Gastroesophageal sphincter (tissue), 4 donors: ENCODE measurements around the gene USP47. TPM values are rescaled to one million over a fixed set of nuclear protein-coding genes. Genes with fewer than 3 reads are reported as not detected.

ENCODE experiments used
- ATAC-seq: fragments of 150-250 bp; one replicate; pipeline ENCODE4 v1.9.1; 2016; ENCODE audit warnings: mild to moderate bottlenecking, moderate library complexity
- H3K27ac ChIP-seq, 4 donors: fragments of 200-600 bp; sonication (generic) in 3 of 4; 1 replicate in 3 of 4; 2 replicates in 1 of 4; pipeline ENCODE4 v1.5.1; 2016 to 2019
- H3K27me3 ChIP-seq: fragments of 200-600 bp; sonication (generic); one replicate; pipeline ENCODE4 v1.5.1; 2019
- H3K36me3 ChIP-seq, 2 donors: fragments of 200-600 bp; sonication (generic); one replicate each; pipeline ENCODE4 v1.5.1; 2019; ENCODE audit warnings: control low read depth in 1 of 2
- H3K4me1 ChIP-seq, 3 donors: fragments of 200-600 bp; sonication (generic); 1 replicate in 2 of 3; 2 replicates in 1 of 3; pipeline ENCODE4 v1.5.1; 2016 to 2019; ENCODE audit warnings: control low read depth in 2 of 3
- H3K4me3 ChIP-seq, 2 donors: fragments of 200-600 bp; sonication (generic); one replicate each; pipeline ENCODE4 v1.5.1; 2019; ENCODE audit warnings: mild to moderate bottlenecking in 1 of 2, moderate library complexity in 1 of 2
- H3K9me3 ChIP-seq, 3 donors: fragments of 200-600 bp; sonication (generic); one replicate each; pipeline ENCODE4 v1.5.1; 2017 to 2019; ENCODE audit warnings: control low read depth in 2 of 3
- EP300 ChIP-seq: sonication (generic); formaldehyde crosslinking; IDR thresholded peaks from one replicate; pipeline ENCODE4 v1.6.1; 2017; ENCODE audit warnings: antibody characterized with exemption, mild to moderate bottlenecking
- POLR2A ChIP-seq, 2 donors: fragments of 450-650 bp; IDR thresholded peaks; one replicate each; pipeline ENCODE4 v1.6.1; 2017; ENCODE audit warnings: antibody characterized with exemption in 2 of 2, mild to moderate bottlenecking in 2 of 2, moderate library complexity in 1 of 2
- POLR2AphosphoS5 ChIP-seq: sonication (generic); formaldehyde crosslinking; IDR thresholded peaks from one replicate; pipeline ENCODE4 v1.6.1; 2017; ENCODE audit warnings: antibody characterized with exemption
- WGBS, 2 donors: methylation state at CpG; one replicate each; pipeline ENCODE4 v1.1.5; 2018; ENCODE audit warnings: low coverage in 1 of 2; 5-methylcytosine and 5-hydroxymethylcytosine counted together
- total RNA-seq, 4 donors: library from RNA; depleted of rRNA; stranded (reverse); fragments of >200 nt; gene quantifications; one replicate each; pipeline ENCODE4 v1.1.0, GENCODE V29; 2016
- TF ChIP-seq, protein P1 (sequence below), 4 experiments: fragments of 200-600 bp in 2 of 4; fragments of 450-650 bp in 2 of 4; sonication (generic) in 1 of 4; IDR thresholded peaks; one replicate each; pipeline ENCODE4 v1.5.1; 2017 to 2019; ENCODE audit warnings: antibody characterized with exemption in 4 of 4, mild to moderate bottlenecking in 2 of 4, moderate library complexity in 2 of 4

USP47 gene
- total RNA-seq, 4 donors from 2014 or later: 84.7 to 156 (median 115) TPM

DNA sequence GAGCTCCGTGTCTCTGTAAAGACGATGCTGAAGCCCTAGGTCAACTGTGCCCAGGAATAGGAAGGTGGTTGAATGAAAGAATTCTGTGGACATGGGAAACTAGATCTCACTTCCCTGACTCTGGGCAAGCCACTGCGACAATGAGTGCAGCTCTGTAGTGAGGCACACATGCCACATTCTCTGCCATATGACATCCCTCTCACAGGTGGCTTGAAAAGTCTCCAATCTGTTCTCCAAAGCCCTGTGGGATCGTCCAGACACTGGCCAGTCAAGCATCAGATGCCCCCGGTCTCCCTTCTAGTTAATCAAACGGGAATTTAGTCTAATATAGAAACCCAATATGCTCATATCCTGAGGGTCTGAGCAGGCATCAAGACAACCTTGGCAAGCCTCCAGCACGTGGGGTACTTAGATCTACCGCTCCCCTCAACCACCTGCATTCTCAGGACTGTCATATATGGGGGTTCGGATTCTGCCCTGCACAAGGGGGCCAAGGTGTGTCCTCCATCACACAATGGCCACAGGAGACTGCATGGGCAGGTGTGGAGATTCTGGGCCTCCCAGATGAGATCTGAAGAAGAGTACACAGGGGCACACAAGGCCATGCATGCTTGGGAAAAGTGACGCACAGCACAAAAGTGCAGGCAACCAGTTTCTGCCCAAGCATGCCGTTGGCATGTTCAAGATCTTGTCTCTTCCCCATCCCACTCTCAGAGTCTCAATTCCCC is 154.7 kb downstream of the USP47 start:
- Histone ChIP-seq H3K36me3 (peaks cover 0 to 53% of the 10 kb centered on the region in 2 donors), H3K9me3 (no peaks in the 10 kb centered on the region), H3K27me3 (no peaks in the 10 kb centered on the region), H3K4me1 (peaks cover 0 to 11% (median 0%) of the 10 kb centered on the region in 3 donors), H3K27ac (no peak overlapping the region), H3K4me3 (no peak overlapping the region)
- TF ChIP-seq EP300: no peak
- TF ChIP-seq, protein P1, sequence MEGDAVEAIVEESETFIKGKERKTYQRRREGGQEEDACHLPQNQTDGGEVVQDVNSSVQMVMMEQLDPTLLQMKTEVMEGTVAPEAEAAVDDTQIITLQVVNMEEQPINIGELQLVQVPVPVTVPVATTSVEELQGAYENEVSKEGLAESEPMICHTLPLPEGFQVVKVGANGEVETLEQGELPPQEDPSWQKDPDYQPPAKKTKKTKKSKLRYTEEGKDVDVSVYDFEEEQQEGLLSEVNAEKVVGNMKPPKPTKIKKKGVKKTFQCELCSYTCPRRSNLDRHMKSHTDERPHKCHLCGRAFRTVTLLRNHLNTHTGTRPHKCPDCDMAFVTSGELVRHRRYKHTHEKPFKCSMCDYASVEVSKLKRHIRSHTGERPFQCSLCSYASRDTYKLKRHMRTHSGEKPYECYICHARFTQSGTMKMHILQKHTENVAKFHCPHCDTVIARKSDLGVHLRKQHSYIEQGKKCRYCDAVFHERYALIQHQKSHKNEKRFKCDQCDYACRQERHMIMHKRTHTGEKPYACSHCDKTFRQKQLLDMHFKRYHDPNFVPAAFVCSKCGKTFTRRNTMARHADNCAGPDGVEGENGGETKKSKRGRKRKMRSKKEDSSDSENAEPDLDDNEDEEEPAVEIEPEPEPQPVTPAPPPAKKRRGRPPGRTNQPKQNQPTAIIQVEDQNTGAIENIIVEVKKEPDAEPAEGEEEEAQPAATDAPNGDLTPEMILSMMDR (IDR thresholded peaks at IDR 0.05): no peak
- TF ChIP-seq POLR2A (IDR thresholded peaks at IDR 0.05): no peak
- TF ChIP-seq POLR2AphosphoS5: no peak
- 92 to 95% methylated on average over 5 to 6 of the region's 11 CpGs for WGBS, 2 donors
- ATAC-seq: no peak

DNA sequence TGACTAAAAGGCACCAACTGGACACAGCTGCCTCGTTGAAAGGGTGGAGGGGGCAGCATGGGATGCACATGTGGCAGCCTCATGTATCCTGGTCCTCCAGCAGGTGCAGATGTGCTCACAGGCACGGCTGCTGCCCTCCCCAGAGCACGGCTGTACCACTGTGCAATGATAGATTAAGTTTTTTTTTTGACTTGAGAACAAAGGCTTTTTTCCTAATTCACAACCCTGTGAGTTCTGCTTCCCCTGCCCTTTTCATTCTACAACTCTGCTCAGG is 155.2 kb downstream of the USP47 start:
- no peak for ATAC-seq
- Histone ChIP-seq H3K27me3 (no peaks in the 10 kb centered on the region), H3K9me3 (no peaks in the 10 kb centered on the region), H3K4me3 (no peak overlapping the region), H3K27ac (no peak overlapping the region), H3K36me3 (peaks cover 0 to 58% of the 10 kb centered on the region in 2 donors), H3K4me1 (peaks cover 0 to 11% (median 0%) of the 10 kb centered on the region in 3 donors)
- no peak for TF ChIP-seq POLR2AphosphoS5
- TF ChIP-seq, protein P1 (IDR thresholded peaks at IDR 0.05): no peak
- TF ChIP-seq POLR2A (IDR thresholded peaks at IDR 0.05): no peak
- no peak for TF ChIP-seq EP300
- WGBS, 2 donors: 63 to 84% methylated on average over 2 to 3 of the region's 3 CpGs

DNA sequence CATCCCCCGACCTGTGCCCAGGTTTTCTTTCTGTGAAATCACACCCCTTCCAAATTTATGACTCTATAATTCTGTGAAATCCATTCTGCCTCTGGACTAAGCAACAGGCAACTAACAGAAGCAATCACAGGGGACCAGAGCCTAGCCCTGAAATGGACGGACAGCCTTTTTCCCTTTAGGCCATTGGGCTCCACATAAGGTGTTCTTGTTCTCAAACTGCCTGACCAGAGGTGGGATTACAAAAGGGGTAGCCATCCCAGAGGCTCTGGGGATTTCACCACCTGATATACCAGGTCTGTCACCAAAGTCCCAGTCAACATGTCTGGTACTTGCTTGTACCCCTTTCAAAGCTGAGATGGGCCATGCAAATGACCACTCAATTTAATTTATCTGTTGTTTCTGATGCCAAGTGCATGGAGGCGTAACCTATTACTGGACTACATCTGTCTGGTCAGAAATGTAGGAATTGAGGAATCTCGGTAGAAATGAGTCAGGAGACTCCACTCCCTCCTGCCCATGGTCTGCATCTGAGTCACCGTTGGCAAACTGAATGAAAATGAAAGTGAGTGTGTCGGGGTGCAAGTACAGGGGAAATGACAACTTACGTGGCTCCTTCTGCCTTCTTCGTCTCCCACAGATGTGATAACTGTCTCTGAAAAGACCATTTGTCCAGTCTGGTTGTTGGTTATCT is 156.5 kb downstream of the USP47 start:
- Histone ChIP-seq H3K4me1 (peaks cover 0 to 11% (median 0%) of the 10 kb centered on the region in 3 donors), H3K27me3 (no peaks in the 10 kb centered on the region), H3K36me3 (peaks cover 0 to 61% of the 10 kb centered on the region in 2 donors), H3K9me3 (no peaks in the 10 kb centered on the region), H3K4me3 (no peak overlapping the region), H3K27ac (no peak overlapping the region)
- ATAC-seq: no peak
- WGBS, 2 donors: 42 to 72% methylated on average over 7 of the region's 8 CpGs
- TF ChIP-seq POLR2AphosphoS5 (no peak), EP300 (no peak), POLR2A (IDR thresholded peaks at IDR 0.05) (no peak)
- TF ChIP-seq, protein P1 (IDR thresholded peaks at IDR 0.05): no peak

DNA sequence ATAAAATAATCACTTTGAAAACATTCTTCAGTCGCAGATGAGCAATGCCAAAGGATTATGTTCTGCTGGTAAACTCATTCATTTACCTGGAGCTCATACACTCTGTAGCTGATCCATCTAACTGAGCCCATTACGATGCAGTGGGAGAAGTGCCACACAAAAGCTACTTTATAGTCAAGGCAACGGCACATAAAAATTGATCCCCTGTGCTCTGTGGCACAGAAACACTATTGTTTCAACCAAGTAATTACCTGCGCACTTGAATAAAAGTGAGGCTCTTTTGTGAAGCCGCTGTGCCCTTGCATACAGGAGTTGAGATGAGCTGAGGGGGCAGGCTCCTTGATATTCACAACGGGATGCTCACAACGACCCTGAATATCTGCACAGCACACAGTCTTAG is 159.4 kb downstream of the USP47 start:
- Histone ChIP-seq H3K27ac (no peak overlapping the region), H3K4me1 (peaks cover 0 to under 1% (median 0%) of the 10 kb centered on the region in 3 donors), H3K36me3 (peaks cover 0 to 44% of the 10 kb centered on the region in 2 donors), H3K9me3 (no peaks in the 10 kb centered on the region), H3K4me3 (no peak overlapping the region), H3K27me3 (no peaks in the 10 kb centered on the region)
- no peak for ATAC-seq
- WGBS, 2 donors: 73 to 95% methylated on average over 4 to 7 of the region's 7 CpGs
- TF ChIP-seq EP300 (no peak), POLR2A (IDR thresholded peaks at IDR 0.05) (no peak)
- TF ChIP-seq, protein P1 (IDR thresholded peaks at IDR 0.05): no peak

DNA sequence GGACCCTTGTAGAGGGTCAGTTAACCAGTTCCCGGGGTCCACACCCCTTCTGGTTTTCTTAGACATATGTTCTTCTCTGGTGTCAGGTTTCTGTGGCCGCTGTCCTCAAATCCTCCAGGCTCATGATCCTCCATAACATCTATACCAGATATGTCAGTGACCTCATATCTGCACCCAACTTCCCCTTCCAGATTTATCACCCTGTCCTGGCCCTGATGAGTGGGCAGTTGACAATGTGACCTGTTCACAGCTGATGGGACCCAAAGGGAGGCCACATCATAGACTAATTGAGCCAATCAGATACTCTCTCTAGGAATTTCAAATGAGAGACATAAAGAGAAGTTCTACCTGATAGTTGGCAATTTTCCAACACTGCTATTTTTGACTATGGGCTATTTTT is 161.6 kb downstream of the USP47 start:
- Histone ChIP-seq H3K36me3 (peaks cover 0 to 23% of the 10 kb centered on the region in 2 donors), H3K9me3 (no peaks in the 10 kb centered on the region), H3K4me1 (peaks cover 0 to 22% (median 0%) of the 10 kb centered on the region in 3 donors), H3K27me3 (peaks cover 15% of the 10 kb centered on the region), H3K27ac (no peak overlapping the region), H3K4me3 (no peak overlapping the region)
- 92 to 100% methylated on average over 2 of the region's 2 CpGs for WGBS, 2 donors
- ATAC-seq: no peak
- TF ChIP-seq, protein P1 (IDR thresholded peaks at IDR 0.05): no peak
- TF ChIP-seq EP300 (no peak), POLR2AphosphoS5 (no peak)
